ENCODE results near the gene HNRNPA0. TPM values are rescaled to one million over a fixed set of nuclear protein-coding genes. Genes with fewer than 3 reads are reported as not detected.
A peak's percentile ranks its signal among the peaks of the same experiment; 100 is the strongest.
"Not testable (repeated sequence)": the region's sequence is repeated elsewhere in the genome, so short reads cannot be mapped to it uniquely, and the experiment has no call there.

HNRNPA0 gene
- total RNA-seq, 1 experiment from 2014 or later, result 38.9 TPM

- H3K4me1 ChIP-seq (ENCODE audit: control insufficient read depth in 1 of 2, insufficient read depth in 2 of 2, low read length in 2 of 2); H3K27ac ChIP-seq (ENCODE audit: low read depth, low read length); H3K79me2 ChIP-seq (ENCODE audit: insufficient read depth, low read length); H3K27me3 ChIP-seq (ENCODE audit: insufficient read depth, low read length); H4K20me1 ChIP-seq (ENCODE audit: insufficient read depth); BruUV-seq (replicated peaks); H3K9me2 ChIP-seq (ENCODE audit: insufficient read depth); H3K4me2 ChIP-seq (ENCODE audit: low read length); H3K36me3 ChIP-seq (ENCODE audit: control insufficient read depth in 1 of 2, insufficient read depth in 2 of 2, low read length in 2 of 2); DNase-seq (ENCODE audit: low read depth, low spot score); H3K9me3 ChIP-seq (ENCODE audit: control insufficient read depth in 1 of 2, insufficient read depth in 1 of 2, low read depth in 1 of 2, low read length in 2 of 2); ATAC-seq; H3K4me3 ChIP-seq (replicated peaks in 1 of 2; ENCODE audit: low read depth in 1 of 2, low read length in 2 of 2); intact Hi-C loops (cut with micrococcal nuclease); RAD21 ChIA-PET (ENCODE audit: low non-redundant PET in 1 of 2, low total read pairs in 2 of 2, uncharacterized antibody in 2 of 2, unreplicated experiment in 2 of 2); H2AFZ ChIP-seq (ENCODE audit: low read depth, low read length, poor library complexity, severe bottlenecking); H3K9ac ChIP-seq (ENCODE audit: low read length); POLR2A ChIA-PET: not testable (repeated sequence)
- CTCF ChIA-PET, result interaction anchor here (3.4 kb wide), 1 partner anchor 11 kb away, joined by 13 read pairs; no protein-coding TSS in a partner anchor
- TF ChIP-seq CBX3 (IDR thresholded peaks at IDR 0.05; ENCODE audit: low read depth), result peak; percentile 82; the same call in 1 of the 2 replicates
These were observed 13.8 kb upstream of the HNRNPA0 start for GRCh38 chr5:137767937-137768336.

- ATAC-seq (no peak), DNase-seq (ENCODE audit: low read depth, low spot score) (no peak)
- Histone ChIP-seq H3K4me3 (replicated peaks in 1 of 2; ENCODE audit: low read depth in 1 of 2, low read length in 2 of 2) (no peak overlapping the region), H4K20me1 (ENCODE audit: insufficient read depth) (no peaks in the 10 kb centered on the region), H3K4me1 (ENCODE audit: control insufficient read depth in 1 of 2, insufficient read depth in 2 of 2, low read length in 2 of 2) (peaks cover 0 to 11% of the 10 kb centered on the region in 2 experiments; a peak in 2 of 4 replicates), H3K27me3 (ENCODE audit: insufficient read depth, low read length) (no peaks in the 10 kb centered on the region), H3K4me2 (ENCODE audit: low read length) (no peak overlapping the region), H3K27ac (ENCODE audit: low read depth, low read length) (no peak overlapping the region), H3K36me3 (ENCODE audit: control insufficient read depth in 1 of 2, insufficient read depth in 2 of 2, low read length in 2 of 2) (no peaks in the 10 kb centered on the region), H3K79me2 (ENCODE audit: insufficient read depth, low read length) (no peaks in the 10 kb centered on the region), H2AFZ (ENCODE audit: low read depth, low read length, poor library complexity, severe bottlenecking) (peak overlapping the region; percentile 51), H3K9me2 (ENCODE audit: insufficient read depth) (no peaks in the 10 kb centered on the region), H3K9ac (ENCODE audit: low read length) (no peak overlapping the region), H3K9me3 (ENCODE audit: control insufficient read depth in 1 of 2, insufficient read depth in 1 of 2, low read depth in 1 of 2, low read length in 2 of 2) (no peaks in the 10 kb centered on the region)
- intact Hi-C loops (cut with micrococcal nuclease), result no loop called here
- BruUV-seq (replicated peaks), result no TSS peak
- TF ChIP-seq POLR2A (IDR thresholded peaks at IDR 0.05; ENCODE audit: borderline replicate concordance, extremely low read depth, insufficient read depth, insufficient read length), result no peak
- no peak for TF ChIP-seq EZH2 (IDR thresholded peaks at IDR 0.05)
- no peak for TF ChIP-seq CEBPB (IDR thresholded peaks at IDR 0.05; ENCODE audit: low read depth)
- no peak for TF ChIP-seq JUND (IDR thresholded peaks at IDR 0.05)
- no peak for TF ChIP-seq CBX3 (IDR thresholded peaks at IDR 0.05; ENCODE audit: low read depth)
- TF ChIP-seq REST (IDR thresholded peaks at IDR 0.05; ENCODE audit: low read depth), result no peak
- no peak for TF ChIP-seq SRF (IDR thresholded peaks at IDR 0.05; ENCODE audit: low read depth)
- no peak for TF ChIP-seq ZNF274 (IDR thresholded peaks at IDR 0.05; ENCODE audit: low read depth, low read length)
- TF ChIP-seq SP1 (IDR thresholded peaks at IDR 0.05; ENCODE audit: low read depth), result no peak
- TF ChIP-seq SIN3A (IDR thresholded peaks at IDR 0.05; ENCODE audit: low read depth), result no peak
- no peak for TF ChIP-seq RAD21 (IDR thresholded peaks at IDR 0.05; ENCODE audit: low read depth)
- no peak for TF ChIP-seq CTCF (IDR thresholded peaks at IDR 0.05 in 2 of 3, conservative IDR thresholded peaks at IDR 0.05 in 1 of 3; ENCODE audit: borderline replicate concordance in 1 of 3, insufficient read depth in 1 of 3, low read depth in 2 of 3, low read length in 2 of 3)
- TF ChIP-seq EGR1 (IDR thresholded peaks at IDR 0.05; ENCODE audit: low read depth), result no peak
- TF ChIP-seq ZFX (IDR thresholded peaks at IDR 0.05), result no peak
- TF ChIP-seq ZBTB33 (IDR thresholded peaks at IDR 0.05; ENCODE audit: extremely low read depth, insufficient replicate concordance, low read length), result no peak
- ChIA-PET RAD21 (ENCODE audit: low non-redundant PET in 1 of 2, low total read pairs in 2 of 2, uncharacterized antibody in 2 of 2, unreplicated experiment in 2 of 2) (no interaction called here), POLR2A (no interaction called here), CTCF (interaction anchor here (0.7 kb wide), 1 partner anchor 17 kb away, joined by 4 read pairs; no protein-coding TSS in a partner anchor)
These were observed 7.4 kb upstream of the HNRNPA0 start for GRCh38 chr5:137761566-137761965.
